ENCODE results near the gene PCYT1A. TPM values are rescaled to one million over a fixed set of nuclear protein-coding genes. Genes with fewer than 3 reads are reported as not detected.

Gene PCYT1A
- total RNA-seq, 1 donor from 2014 or later: 65.0 TPM

GRCh38 chr3:196236223-196236622 is 51.3 kb downstream of the PCYT1A start:
- DNase-seq: no peak

DNA sequence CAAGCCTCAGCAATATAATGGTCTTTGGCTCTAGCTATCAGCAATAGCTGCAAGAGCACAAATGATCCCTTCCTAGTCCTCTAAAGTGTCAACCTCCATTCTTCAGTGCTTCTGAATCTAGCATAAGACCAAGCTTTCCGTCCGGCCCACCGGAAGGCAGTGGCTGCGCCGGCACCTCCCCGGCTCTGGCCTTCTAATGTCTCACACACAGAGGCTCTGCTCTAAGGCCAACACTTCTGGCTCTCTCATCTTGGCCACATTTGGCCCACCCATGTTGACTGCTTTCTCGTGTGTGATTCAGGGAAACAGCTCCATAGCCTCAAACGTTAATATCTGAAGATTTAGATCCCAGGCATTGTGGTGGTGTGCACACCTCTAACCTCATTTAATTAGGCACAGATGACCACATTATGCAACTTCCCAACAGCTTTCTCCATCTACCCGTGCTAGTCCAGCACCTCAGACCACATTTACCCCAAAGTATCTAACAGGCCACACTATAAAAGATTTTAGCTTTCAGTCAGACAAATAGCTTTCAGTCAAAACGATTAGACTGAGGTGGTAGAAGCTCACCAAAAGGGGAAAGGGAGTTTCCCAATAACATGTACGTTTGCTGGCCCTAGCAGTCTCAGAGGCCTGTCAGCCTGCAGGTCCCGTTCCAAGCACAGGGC is 51.9 kb downstream of the PCYT1A start:
- no peak for DNase-seq

- no peak for DNase-seq
These were observed 54.7 kb downstream of the PCYT1A start for GRCh38 chr3:196232882-196233251.

DNA sequence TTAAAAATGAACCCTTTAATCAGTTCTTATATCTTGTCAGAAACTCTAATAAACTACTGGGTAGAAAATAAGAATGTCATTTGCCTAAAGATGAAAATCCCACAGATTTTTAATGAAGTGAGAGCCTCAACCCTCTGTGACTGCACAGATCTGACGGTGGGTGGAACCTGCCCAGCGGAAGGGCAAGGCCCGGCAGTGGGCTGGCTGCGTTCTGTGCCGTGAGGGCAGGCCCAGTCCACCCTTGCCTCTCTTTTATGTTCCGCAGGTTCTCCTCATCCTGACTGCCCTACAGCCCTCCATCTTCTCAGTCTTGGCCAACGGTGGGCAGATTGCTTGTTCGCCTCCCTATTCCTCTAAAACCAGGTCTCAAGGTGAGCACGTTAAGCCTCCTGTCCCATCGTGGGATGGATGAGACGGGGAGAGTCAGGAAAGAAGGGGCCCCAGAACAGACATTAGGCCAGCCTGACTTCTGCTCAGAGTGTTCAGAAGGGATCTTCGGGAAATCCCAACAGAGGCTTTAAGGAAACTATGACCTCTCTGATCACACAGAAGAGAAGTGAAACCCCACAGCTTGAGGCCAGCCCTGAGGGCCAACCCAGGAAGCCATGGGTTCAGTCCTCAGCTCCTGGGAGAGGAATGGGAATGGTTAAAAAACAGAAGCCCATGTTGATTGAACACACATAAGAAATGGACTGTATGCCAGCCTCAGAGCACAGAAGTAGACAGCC is 55.2 kb downstream of the PCYT1A start:
- no peak for DNase-seq

GRCh38 chr3:196227629-196228493 is 59.7 kb downstream of the PCYT1A start:
- peak; percentile 18 for DNase-seq

DNA sequence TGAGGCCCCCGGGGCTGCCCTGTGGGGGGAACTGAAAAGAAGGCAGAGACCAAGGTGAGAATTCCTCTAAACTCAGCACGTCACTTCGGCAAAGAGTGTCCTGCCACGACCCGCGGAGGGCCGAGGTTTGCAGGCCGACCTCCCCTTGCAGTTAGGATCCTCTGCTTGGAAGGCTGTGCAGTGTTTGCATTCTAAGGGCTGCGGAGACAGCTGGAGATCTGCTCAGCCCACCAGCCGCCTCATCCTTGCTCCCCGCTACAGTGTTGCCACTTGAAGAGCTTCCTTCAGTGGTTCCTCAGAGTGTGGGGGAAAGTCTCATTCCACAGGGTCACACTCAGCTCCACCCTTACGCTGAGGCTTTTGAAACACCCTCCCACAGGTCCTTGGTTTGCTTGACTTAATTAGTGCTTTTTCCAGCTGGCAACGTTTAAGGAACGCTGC is 60.4 kb downstream of the PCYT1A start:
- peak; percentile 8 for DNase-seq

DNA sequence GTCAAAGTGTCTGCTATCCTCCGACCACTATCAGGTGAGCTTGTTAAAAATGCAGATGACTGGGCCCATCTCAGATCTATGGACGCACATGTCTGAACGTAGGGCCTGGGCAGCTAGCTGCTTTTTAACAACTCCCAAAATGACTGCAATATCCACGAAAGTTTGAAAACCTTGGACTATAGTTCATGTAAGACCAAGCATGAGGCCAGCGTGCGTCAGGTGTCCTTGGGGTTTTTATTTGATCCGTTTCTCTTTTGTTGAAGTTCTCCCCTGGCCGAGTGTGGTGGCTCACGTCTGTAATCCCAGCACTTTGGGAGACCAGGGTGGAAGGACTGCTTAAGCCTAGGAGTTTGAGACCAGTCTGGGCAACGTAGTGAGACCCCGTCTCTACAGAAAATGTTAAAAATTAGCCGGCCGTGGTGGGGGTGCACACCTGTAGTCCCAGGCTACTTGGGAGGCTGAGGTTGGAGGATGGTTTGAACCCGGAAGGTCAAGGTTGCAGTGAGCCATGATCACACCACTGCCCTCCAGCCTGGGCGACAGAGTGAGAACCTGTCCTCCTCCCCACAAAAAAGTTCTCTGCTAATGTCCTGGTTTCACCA is 61.7 kb downstream of the PCYT1A start:
- no peak for DNase-seq

GRCh38 chr3:196225086-196225485 is 62.4 kb downstream of the PCYT1A start:
- no peak for DNase-seq

DNA sequence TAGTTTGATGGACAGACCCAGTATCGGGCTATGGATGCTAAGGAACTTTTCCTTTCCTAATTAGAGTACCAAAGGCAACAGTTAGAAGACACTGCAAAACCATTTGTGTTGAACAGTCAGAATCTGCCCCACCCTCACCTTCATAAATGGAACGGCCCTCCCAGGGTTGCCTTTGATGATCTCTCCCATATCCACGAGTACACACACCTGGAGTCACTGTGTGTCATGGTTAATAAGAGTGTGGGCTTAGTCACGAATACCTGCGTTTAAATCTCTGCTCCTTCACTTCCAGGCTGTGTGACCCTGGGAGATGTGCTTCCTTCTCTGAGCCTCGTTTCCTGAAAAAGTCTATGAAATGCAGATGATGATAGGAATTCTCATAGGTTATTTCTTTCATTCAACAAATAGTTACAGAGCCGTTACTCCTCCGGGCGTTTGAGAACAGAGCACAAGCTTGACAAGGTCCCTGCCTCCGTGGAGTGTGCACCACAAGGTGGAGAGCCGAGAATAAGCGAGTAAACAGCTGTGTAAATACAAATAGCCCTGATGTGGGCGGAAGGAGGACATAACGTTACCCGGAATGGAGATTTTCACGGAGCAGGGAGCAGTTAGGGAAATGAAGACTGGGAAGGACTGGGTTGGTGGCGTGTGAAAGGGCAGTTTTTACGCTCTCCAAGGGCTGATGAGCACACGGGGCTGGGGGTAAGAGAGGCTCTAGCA is 64.5 kb downstream of the PCYT1A start:
- DNase-seq: no peak

DNA sequence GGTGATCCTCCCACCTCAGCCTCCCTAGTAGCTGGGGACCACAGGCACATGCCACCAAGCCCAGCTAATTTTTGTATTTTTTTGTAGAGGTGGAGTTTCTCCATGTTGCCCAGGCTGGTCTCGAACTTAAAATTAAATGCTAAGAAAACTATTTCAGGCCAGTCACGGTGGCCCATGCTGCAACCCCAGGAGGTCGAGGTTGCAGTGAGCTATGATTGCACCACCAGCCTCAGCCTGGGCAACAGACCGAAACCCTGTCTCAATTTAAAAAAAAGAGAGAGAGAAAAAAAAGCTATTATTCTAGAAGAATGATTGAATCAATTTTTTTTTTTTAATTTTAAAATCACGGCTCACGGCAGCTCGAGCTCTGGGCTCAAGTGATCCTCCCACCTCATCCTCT is 66.5 kb downstream of the PCYT1A start:
- DNase-seq: no peak

GRCh38 chr3:196220587-196220986 is 66.9 kb downstream of the PCYT1A start:
- no peak for DNase-seq

- no peak for DNase-seq
These were observed 67.6 kb downstream of the PCYT1A start for GRCh38 chr3:196219970-196220311.

DNA sequence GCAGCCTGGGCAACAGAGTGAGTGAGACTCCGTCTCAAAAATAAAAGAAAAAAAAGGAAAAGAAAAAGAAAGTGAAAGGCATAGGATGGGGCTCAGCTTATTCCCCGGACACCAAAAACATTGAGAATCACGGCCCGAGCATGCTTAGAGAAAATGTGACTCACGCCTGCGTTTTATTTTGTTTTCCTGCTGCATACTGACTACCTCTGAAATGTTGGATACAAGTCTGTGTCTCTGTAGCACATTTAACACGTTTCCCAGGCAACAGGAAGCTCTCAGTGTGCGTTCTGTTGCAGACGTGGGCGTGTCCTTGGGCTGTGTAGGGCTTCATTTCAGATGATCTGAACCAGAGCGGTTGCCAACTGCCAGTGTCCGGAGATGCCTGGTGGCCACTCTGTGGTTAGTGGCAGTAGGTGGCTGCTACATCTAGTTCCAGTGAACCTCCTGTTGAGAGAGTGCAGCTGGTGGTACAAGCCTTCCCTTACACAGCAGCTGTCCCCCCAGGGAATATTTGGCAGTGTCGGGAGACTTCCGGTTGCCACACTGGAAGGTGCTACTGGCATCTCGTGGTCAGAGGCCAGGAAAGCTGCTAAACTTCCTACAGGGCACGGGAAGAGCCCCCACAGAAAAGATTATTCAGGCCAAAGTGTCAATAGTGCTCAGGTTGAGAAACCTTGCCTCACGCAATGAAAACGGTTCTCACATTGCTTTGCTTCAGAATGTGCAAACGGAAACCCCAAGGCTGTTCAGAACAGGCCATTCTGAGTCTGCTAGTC is 68.1 kb downstream of the PCYT1A start:
- peak; percentile 86 for DNase-seq

- DNase-seq: no peak
These were observed 69.3 kb downstream of the PCYT1A start for GRCh38 chr3:196218155-196218712.

- DNase-seq: no peak
These were observed 70.0 kb downstream of the PCYT1A start for GRCh38 chr3:196217307-196218154.

DNA sequence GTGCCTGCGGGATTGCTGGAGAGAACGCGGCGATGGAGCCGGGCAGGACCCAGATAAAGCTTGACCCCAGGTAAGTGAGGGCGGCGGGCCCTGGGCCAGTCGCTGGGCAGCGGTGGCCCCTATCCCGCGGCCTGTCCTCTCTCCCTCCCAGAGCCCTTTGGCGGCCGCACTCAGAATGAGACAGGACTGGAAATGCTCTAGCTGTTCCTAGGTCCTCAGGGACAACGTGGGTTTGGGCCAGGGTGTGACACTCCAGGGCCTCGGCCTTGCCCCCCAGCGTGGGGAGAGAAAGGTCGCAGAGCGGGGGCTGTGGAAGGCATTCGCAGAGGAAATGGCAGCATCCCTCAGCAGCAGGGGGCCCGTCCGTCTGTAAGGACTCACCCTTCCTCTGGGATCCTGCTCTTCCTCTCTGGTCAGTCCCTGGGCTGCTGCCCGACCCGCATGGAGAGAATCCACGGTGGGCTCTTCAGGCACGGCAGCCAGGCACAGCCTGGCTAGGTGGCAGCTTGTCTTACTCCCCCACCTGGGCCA is 70.8 kb downstream of the PCYT1A start:
- no peak for DNase-seq

- DNase-seq: no peak
These were observed 71.4 kb downstream of the PCYT1A start, which contains the start of gene SLC51A for GRCh38 chr3:196216089-196216564. SLC51A (plus strand) TSS chr3:196216534; CDS start chr3:196216713, 179 bp downstream.

GRCh38 chr3:196215493-196216020 is 72.0 kb downstream of the PCYT1A start:
- DNase-seq: no peak
